Loucy (cell line): Measurements from ENCODE around the gene PCDHA9.

Experiments
- H2AFZ ChIP-seq: fragments of 200-600 bp; sonication (generic); 2 replicates; pipeline ENCODE4 v1.6.0; 2016; ENCODE audit warnings: antibody characterized with exemption, mild to moderate bottlenecking, low read length, moderate library complexity
- H3F3A ChIP-seq: fragments of 200-600 bp; 2 replicates; pipeline ENCODE4 v1.6.0; 2016; ENCODE audit warnings: antibody characterized with exemption, low read depth, mild to moderate bottlenecking
- H3K27me3 ChIP-seq: fragments of 200-600 bp; sonication (generic); 2 replicates; pipeline ENCODE4 v1.6.1; 2014; ENCODE audit warnings: low read length, mild to moderate bottlenecking; ENCODE audit not compliant: insufficient read depth, poor library complexity, severe bottlenecking
- H3K36me3 ChIP-seq: fragments of 200-600 bp; sonication (generic); 2 replicates; pipeline ENCODE4 v1.6.1; 2016; ENCODE audit warnings: low read length; ENCODE audit not compliant: insufficient read depth
- H3K4me1 ChIP-seq: fragments of 200-600 bp; sonication (generic); 2 replicates; pipeline ENCODE4 v1.5.1; 2014; ENCODE audit warnings: low read length, mild to moderate bottlenecking; ENCODE audit not compliant: insufficient read depth, poor library complexity, severe bottlenecking
- H3K4me2 ChIP-seq: fragments of 200-600 bp; sonication (generic); 2 replicates; pipeline ENCODE4 v1.6.0; 2014; ENCODE audit warnings: antibody characterized with exemption, low read length, low read depth, mild to moderate bottlenecking; ENCODE audit not compliant: poor library complexity, severe bottlenecking
- H3K4me3 ChIP-seq: fragments of 200-600 bp; sonication (generic); 2 replicates; pipeline ENCODE4 v1.5.1; 2014; ENCODE audit warnings: low read length, mild to moderate bottlenecking, mixed read lengths; ENCODE audit not compliant: poor library complexity, severe bottlenecking
- H3K79me2 ChIP-seq: fragments of 200-600 bp; sonication (generic); 2 replicates; pipeline ENCODE4 v1.6.1; 2014; ENCODE audit warnings: low read length; ENCODE audit not compliant: insufficient read depth
- H3K9ac ChIP-seq: fragments of 200-600 bp; sonication (generic); 2 replicates; pipeline ENCODE4 v1.6.0; 2014; ENCODE audit warnings: mild to moderate bottlenecking, low read depth, low read length, moderate library complexity; ENCODE audit not compliant: poor library complexity, severe bottlenecking
- H3K9me2 ChIP-seq: fragments of 200-600 bp; sonication (generic); replicated peaks from 2 replicates; pipeline ENCODE4 v1.6.1; 2016; ENCODE audit warnings: low read depth, low read length, mixed read lengths
- H3K9me3 ChIP-seq: fragments of 200-600 bp; sonication (generic); 2 replicates; pipeline ENCODE4 v1.6.1; 2014; ENCODE audit warnings: mild to moderate bottlenecking, antibody characterized with exemption, low read length, low read depth; ENCODE audit not compliant: insufficient read depth
- H4K20me1 ChIP-seq: fragments of 200-600 bp; sonication (generic); 2 replicates; pipeline ENCODE4 v1.6.0; 2014; ENCODE audit warnings: antibody characterized with exemption, low read length, mild to moderate bottlenecking; ENCODE audit not compliant: insufficient read depth, poor library complexity, severe bottlenecking
- CTCF ChIP-seq: fragments of 200-600 bp; sonication (generic); conservative IDR thresholded peaks from 2 replicates; pipeline ENCODE4 v1.5.1; 2014; ENCODE audit warnings: mild to moderate bottlenecking, antibody characterized with exemption, low read length
- EZH2phosphoT487 ChIP-seq: fragments of 200-600 bp; IDR thresholded peaks from 2 replicates; pipeline ENCODE4 v1.6.1; 2018; ENCODE audit warnings: antibody characterized with exemption, mild to moderate bottlenecking, moderate library complexity, borderline replicate concordance

Gene PCDHA9

GRCh38 chr5:140883373-140883772 lies 35.2 kb downstream of the PCDHA9 start:
- Histone ChIP-seq H3K9me3 (no peaks in the 10 kb centered on the region), H3K9ac (no peak overlapping the region), H3K36me3 (no peaks in the 10 kb centered on the region), H3K4me2 (no peak overlapping the region), H3K4me1 (no peaks in the 10 kb centered on the region), H3K79me2 (no peaks in the 10 kb centered on the region), H4K20me1 (no peaks in the 10 kb centered on the region), H3K9me2 (no peaks in the 10 kb centered on the region), H2AFZ (no peak overlapping the region), H3F3A (no peaks in the 10 kb centered on the region), H3K27me3 (no peaks in the 10 kb centered on the region), H3K4me3 (no peak overlapping the region)
- no peak for TF ChIP-seq EZH2phosphoT487
- no peak for TF ChIP-seq CTCF

GRCh38 chr5:140883927-140884697 lies 35.9 kb downstream of the PCDHA9 start:
- Histone ChIP-seq H3K36me3 (no peaks in the 10 kb centered on the region), H2AFZ (no peak overlapping the region), H3K27me3 (no peaks in the 10 kb centered on the region), H3K9me2 (no peaks in the 10 kb centered on the region), H3K4me3 (no peak overlapping the region), H3K9me3 (no peaks in the 10 kb centered on the region), H3K4me2 (no peak overlapping the region), H3K79me2 (no peaks in the 10 kb centered on the region), H3K9ac (no peak overlapping the region), H3F3A (no peaks in the 10 kb centered on the region), H3K4me1 (no peaks in the 10 kb centered on the region), H4K20me1 (no peaks in the 10 kb centered on the region)
- TF ChIP-seq CTCF, result no peak
- TF ChIP-seq EZH2phosphoT487, result no peak
